GM12875 (cell line): Measurements from ENCODE around the gene SH3TC1.

Source experiments
- H3K4me3 ChIP-seq: one replicate; pipeline ENCODE4 v1.5.1; 2011; ENCODE audit warnings: low read depth, low read length, control low read depth
- CTCF ChIP-seq: IDR thresholded peaks from 2 replicates; pipeline ENCODE4 v1.5.1; 2011; ENCODE audit warnings: low read depth, mild to moderate bottlenecking, control low read depth, inconsistent platforms, low read length, moderate library complexity, borderline replicate concordance; ENCODE audit not compliant: insufficient read depth

Gene SH3TC1

GRCh38 chr4:8270418-8270771 is 71.3 kb downstream of the SH3TC1 start:
- no peak for TF ChIP-seq CTCF
- H3K4me3 ChIP-seq: no peak overlapping the region

- no peak for TF ChIP-seq CTCF
- H3K4me3 ChIP-seq: no peak overlapping the region
These were observed 72.1 kb downstream of the SH3TC1 start for GRCh38 chr4:8270912-8271815.

- TF ChIP-seq CTCF: no peak
- H3K4me3 ChIP-seq: no peak overlapping the region
These were observed 72.7 kb downstream of the SH3TC1 start for GRCh38 chr4:8271821-8272220.

GRCh38 chr4:8272472-8273428 is 73.7 kb downstream of the SH3TC1 start:
- H3K4me3 ChIP-seq: no peak overlapping the region
- no peak for TF ChIP-seq CTCF

GRCh38 chr4:8273450-8273849 is 74.4 kb downstream of the SH3TC1 start:
- TF ChIP-seq CTCF: no peak
- H3K4me3 ChIP-seq: no peak overlapping the region

GRCh38 chr4:8274066-8274652 is 75.1 kb downstream of the SH3TC1 start:
- no peak overlapping the region for H3K4me3 ChIP-seq

More at GRCh38 chr4:8274066-8274652, 75.1 kb downstream of the SH3TC1 start:
- TF ChIP-seq CTCF: no peak
